Measurements from ENCODE around the gene QSOX1.
"Not testable (repeated sequence)": the region's sequence is repeated elsewhere in the genome, so short reads cannot be mapped to it uniquely, and the experiment has no call there.

QSOX1 gene

GRCh38 chr1:180154325-180155181 lies at the start of gene QSOX1:
Gene QSOX1 (plus strand): TSS chr1:180154869. CDS start chr1:180154908, 39 bp downstream.
- FAIRE-seq (no peak), DNase-seq (ENCODE audit: low spot score) (peak; percentile 98)

GRCh38 chr1:180112091-180112490 lies 42.6 kb upstream of the QSOX1 start:
- DNase-seq (ENCODE audit: low spot score) (no peak), FAIRE-seq (no peak)

- no peak for DNase-seq (ENCODE audit: low spot score)
- FAIRE-seq: no peak
These were observed 41.6 kb upstream of the QSOX1 start for GRCh38 chr1:180112984-180113647.

GRCh38 chr1:180114396-180114945 lies 40.2 kb upstream of the QSOX1 start:
- FAIRE-seq: no peak
- no peak for DNase-seq (ENCODE audit: low spot score)

- DNase-seq (ENCODE audit: low spot score): no peak
- FAIRE-seq: no peak
These were observed 37.5 kb upstream of the QSOX1 start for GRCh38 chr1:180116964-180117763.

GRCh38 chr1:180117764-180118116 lies 36.9 kb upstream of the QSOX1 start:
- FAIRE-seq (no peak), DNase-seq (ENCODE audit: low spot score) (peak; percentile 32)

- DNase-seq (ENCODE audit: low spot score) (no peak), FAIRE-seq (no peak)
These were observed 34.8 kb upstream of the QSOX1 start for GRCh38 chr1:180119837-180120236.

- FAIRE-seq (no peak), DNase-seq (ENCODE audit: low spot score) (no peak)
These were observed 31.2 kb upstream of the QSOX1 start for GRCh38 chr1:180123463-180123936.

- FAIRE-seq (no peak), DNase-seq (ENCODE audit: low spot score) (no peak)
These were observed 24.0 kb upstream of the QSOX1 start for GRCh38 chr1:180130651-180131050.

- DNase-seq (ENCODE audit: low spot score) (no peak), FAIRE-seq (no peak)
These were observed 23.2 kb upstream of the QSOX1 start for GRCh38 chr1:180131510-180131909.

- FAIRE-seq: no peak
These were observed 21.5 kb upstream of the QSOX1 start for GRCh38 chr1:180133193-180133592.

GRCh38 chr1:180133688-180134087 lies 21.0 kb upstream of the QSOX1 start:
- DNase-seq (ENCODE audit: low spot score); FAIRE-seq: not testable (repeated sequence)

More at GRCh38 chr1:180133193-180133592, 21.5 kb upstream of the QSOX1 start:
- no peak for DNase-seq (ENCODE audit: low spot score)

- no peak for FAIRE-seq
These were observed 19.1 kb upstream of the QSOX1 start for GRCh38 chr1:180135535-180135934.

GRCh38 chr1:180136331-180136967 lies 18.2 kb upstream of the QSOX1 start:
- DNase-seq (ENCODE audit: low spot score) (no peak), FAIRE-seq (no peak)

More at GRCh38 chr1:180135535-180135934, 19.1 kb upstream of the QSOX1 start:
- no peak for DNase-seq (ENCODE audit: low spot score)

- DNase-seq (ENCODE audit: low spot score) (no peak), FAIRE-seq (no peak)
These were observed 17.7 kb upstream of the QSOX1 start for GRCh38 chr1:180136968-180137356.

GRCh38 chr1:180137776-180138175 lies 16.9 kb upstream of the QSOX1 start:
- DNase-seq (ENCODE audit: low spot score) (no peak), FAIRE-seq (no peak)

GRCh38 chr1:180141381-180141934 lies 13.2 kb upstream of the QSOX1 start:
- FAIRE-seq: no peak
- DNase-seq (ENCODE audit: low spot score): no peak

- no peak for DNase-seq (ENCODE audit: low spot score)
- FAIRE-seq: no peak
These were observed 11.3 kb upstream of the QSOX1 start for GRCh38 chr1:180143359-180143758.

GRCh38 chr1:180144659-180145357 lies 9.9 kb upstream of the QSOX1 start:
- no peak for DNase-seq (ENCODE audit: low spot score)
- FAIRE-seq: no peak

GRCh38 chr1:180145446-180145845 lies 9.2 kb upstream of the QSOX1 start:
- FAIRE-seq: no peak
- no peak for DNase-seq (ENCODE audit: low spot score)

Data from urothelium cell line (cell line).